NCI-H1930 (cell line): Measurements from ENCODE around the gene FIZ1.

Experiments
- DNase-seq, 2 experiments: peaks; one replicate each; lab custom pipeline; 2025; lab: John Stamatoyannopoulos, UW

The FIZ1 gene, protein sequence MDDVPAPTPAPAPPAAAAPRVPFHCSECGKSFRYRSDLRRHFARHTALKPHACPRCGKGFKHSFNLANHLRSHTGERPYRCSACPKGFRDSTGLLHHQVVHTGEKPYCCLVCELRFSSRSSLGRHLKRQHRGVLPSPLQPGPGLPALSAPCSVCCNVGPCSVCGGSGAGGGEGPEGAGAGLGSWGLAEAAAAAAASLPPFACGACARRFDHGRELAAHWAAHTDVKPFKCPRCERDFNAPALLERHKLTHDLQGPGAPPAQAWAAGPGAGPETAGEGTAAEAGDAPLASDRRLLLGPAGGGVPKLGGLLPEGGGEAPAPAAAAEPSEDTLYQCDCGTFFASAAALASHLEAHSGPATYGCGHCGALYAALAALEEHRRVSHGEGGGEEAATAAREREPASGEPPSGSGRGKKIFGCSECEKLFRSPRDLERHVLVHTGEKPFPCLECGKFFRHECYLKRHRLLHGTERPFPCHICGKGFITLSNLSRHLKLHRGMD

DNA sequence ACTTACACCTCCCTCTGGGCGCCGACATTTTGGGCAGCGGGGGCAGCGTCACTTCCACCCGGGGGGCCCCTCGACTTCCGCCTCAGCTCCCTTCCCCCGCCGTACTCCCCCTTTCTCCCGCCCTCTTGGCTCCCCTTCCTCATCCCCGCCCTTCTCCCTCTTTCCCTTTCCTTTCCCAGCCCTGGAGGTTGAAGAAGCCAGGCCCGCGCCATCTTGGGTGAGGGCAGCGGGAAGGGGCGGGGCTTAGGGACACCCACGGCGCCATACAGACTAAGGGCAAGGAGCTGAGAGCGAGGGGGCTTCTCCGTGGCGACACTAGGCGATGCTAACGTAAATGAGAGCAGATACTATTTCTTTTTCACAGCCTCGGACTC, at the start of gene FIZ1:
Gene FIZ1, minus strand, starts transcription at position 50 of the 374 bp plus-strand sequence. CDS start 1,652 bp downstream, outside the sequence.
- peak; percentile 99 to 100 for DNase-seq

DNA sequence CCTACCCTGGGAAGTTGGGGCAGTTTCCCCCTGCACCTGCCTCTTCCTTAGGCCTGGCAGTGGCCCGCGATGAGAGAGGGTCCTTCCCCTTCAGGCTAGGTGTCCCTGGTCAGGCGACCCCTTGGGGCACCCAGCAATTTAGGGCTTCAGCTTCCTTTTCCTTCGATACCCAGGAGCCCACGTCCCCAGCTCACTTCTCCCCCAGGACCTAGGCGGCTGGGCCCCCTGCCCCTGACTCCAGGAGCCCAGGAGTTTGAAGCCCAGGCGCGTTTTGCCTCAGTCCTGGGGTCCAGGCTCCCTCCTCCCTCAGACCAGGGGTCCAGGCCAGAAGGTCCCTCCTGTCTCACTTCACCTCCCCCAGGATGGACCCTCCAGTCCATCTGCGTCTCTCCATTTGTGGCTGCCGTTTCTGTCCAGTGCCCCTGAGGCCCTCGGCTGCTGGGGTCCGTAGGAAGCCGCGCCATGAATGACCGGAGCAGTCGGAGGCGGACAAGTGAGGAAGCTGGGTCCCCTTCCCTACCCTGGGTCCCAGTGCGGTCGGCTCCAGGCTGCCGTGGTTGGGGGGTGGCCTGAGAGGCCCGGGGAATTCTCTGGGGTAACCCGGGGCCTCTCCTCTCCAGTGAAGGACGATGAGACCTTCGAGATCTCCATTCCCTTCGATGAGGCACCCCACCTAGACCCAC, 49.4 kb upstream of the FIZ1 start:
- no peak for DNase-seq

GRCh38 chr19:55647732-55648584, 48.6 kb upstream of the FIZ1 start, which contains the start of gene CCDC106:
Gene CCDC106, plus strand, starts transcription at chr19:55648212. Its CDS starts 835 bp downstream, at chr19:55649047.
- peak; percentile 61 to 84 for DNase-seq

DNA sequence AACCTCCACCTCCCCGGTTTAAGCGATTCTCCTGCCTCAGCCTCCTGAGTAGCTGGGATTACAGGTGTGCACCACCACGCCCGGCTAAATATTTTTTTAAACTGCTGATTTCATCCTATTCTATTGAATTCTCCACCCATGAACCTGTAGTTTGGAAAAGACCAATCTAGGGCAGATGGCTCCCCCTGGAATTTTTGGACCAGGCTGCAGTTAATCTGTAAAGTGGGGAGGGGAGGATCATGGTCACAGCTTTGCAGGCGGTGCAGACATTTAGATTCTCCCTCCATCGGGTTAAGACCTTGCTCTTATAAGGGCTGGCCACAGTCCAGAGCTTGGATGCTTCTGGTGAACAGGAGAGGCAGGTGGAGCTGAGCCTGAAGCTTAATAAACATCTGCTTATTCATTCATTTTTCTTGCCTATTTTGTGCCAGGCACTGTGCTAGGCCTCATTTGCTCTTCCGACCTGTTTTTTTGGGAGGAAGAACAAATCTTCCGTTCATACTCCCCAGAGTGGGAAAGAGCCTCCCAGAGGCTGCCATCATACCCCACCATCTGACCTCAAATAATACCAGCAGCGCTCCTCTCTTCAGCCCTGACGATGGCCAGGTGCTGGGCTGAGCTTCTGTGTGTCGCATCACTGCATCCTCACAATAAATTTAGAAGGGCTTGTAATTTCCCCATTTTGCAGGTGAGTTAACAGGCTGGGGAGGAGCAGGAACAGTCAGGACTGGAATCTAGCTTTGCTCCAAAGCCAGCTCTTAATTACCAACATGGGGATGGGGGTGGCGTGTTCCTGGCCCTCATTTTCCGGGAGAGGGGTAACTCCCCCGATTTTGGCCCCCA, 47.8 kb upstream of the FIZ1 start:
- no peak for DNase-seq

DNA sequence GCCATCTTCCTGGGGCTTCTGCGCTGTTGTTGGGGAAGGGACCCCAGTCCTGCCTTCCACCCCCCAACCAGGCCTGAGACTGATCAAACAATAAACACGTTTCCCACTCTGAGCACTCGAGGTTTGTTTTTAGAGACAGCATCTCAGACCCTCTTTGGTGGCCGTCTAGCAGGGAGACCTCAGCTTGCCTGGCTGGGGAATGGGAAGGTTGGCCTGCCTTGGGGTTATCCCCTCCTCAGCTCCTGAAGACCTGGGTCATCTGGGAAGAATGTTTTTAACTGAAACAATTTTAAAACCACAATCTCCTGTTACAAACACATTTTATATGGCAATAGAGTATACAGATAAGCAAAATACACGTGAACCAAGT, 46.2 kb upstream of the FIZ1 start:
- DNase-seq: no peak

GRCh38 chr19:55644842-55645511, 45.7 kb upstream of the FIZ1 start:
- no peak for DNase-seq

GRCh38 chr19:55644191-55644833, 45.0 kb upstream of the FIZ1 start:
- no peak for DNase-seq

DNA sequence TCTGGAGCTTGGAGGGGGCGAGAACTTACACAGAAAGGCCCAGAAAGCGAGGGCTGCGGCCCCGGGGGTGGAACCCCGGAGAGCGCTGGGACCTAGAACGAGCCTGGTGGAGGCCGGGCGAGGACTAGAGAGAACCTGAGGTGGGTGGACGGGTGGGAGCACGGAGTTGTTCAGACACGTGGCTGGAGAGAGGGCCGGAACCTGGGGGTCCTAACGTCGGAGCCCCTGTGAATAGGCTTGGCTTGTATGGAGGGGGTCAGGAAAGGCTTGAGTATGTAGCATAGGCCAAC, 44.5 kb upstream of the FIZ1 start:
- no peak for DNase-seq

DNA sequence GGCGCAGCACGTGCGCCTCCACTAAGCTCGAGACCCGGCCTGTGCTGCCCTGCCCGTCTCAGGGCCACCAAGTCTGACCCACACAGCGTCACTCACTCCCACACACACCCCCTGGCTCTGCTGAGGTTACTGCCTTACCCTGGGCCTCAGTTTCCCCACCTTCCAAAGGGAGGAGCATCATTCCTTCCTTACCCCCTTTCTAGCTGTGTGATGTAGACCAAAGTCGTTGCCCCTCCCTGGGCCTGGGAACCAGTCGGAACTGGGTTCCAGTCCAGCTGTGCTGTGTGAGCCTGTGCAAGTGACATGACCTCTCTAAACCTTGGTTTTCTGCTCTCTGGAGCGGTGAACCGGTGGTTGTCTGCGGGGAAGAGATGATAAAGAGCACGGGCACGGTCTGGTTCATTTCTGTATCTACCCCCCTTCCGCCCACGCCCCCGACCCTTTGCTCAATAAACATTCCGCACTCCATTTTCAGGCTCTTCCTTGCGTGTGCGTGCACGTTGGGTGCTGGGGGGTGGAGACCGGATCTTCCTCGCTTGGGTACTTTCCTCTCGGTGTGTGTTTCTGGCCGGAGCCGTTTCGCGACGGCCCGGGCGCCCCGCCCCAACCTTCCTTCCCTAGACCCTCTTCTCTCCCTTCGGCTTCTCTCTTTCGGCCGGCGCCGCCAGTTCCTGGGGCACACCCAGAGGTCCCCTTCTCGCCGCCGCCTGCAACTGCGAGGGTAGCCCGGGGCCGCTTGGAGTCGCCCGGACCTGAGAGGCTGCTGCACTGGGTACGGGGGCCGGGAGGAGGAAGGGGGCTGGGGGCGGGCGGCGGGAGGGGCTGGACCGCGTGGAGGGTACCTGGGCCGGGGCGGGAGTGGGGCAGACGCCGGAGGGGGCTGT, 43.9 kb upstream of the FIZ1 start, which contains the start of gene ZNF581:
Gene ZNF581, plus strand, starts transcription at position 647 of the 884 bp plus-strand sequence. CDS start 923 bp downstream, outside the sequence.
- DNase-seq: peak; percentile 42 to 74

DNA sequence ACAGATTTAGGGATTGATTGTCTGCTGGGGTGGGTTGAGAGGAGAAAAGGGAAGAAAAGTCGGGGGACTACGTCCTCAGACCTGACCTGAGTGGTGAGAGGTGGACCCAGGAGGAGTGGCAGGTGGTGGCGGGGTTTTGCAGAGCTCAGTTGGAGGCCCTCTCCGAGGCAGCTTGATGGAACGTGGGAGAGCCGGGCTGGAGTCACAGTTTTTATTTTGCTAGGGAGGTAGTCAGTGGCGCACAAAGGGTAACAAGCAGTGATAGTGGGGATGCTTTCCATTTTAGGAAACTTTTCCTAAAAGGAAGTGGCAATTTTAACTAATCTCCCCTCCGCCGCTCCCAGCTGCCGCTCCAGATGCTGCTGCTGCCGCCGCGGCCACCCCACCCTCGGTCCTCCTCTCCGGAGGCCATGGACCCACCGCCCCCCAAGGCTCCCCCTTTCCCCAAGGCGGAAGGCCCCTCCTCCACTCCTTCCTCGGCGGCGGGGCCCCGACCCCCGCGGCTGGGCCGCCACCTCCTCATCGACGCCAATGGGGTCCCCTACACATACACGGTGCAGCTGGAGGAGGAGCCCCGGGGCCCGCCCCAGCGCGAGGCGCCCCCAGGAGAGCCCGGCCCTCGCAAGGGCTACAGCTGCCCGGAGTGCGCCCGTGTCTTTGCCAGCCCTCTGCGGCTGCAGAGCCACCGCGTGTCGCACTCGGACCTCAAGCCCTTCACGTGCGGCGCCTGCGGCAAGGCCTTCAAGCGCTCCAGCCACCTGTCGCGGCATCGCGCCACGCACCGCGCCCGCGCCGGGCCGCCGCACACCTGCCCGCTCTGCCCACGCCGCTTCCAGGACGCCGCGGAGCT, 43.1 kb upstream of the FIZ1 start:
- DNase-seq: no peak

DNA sequence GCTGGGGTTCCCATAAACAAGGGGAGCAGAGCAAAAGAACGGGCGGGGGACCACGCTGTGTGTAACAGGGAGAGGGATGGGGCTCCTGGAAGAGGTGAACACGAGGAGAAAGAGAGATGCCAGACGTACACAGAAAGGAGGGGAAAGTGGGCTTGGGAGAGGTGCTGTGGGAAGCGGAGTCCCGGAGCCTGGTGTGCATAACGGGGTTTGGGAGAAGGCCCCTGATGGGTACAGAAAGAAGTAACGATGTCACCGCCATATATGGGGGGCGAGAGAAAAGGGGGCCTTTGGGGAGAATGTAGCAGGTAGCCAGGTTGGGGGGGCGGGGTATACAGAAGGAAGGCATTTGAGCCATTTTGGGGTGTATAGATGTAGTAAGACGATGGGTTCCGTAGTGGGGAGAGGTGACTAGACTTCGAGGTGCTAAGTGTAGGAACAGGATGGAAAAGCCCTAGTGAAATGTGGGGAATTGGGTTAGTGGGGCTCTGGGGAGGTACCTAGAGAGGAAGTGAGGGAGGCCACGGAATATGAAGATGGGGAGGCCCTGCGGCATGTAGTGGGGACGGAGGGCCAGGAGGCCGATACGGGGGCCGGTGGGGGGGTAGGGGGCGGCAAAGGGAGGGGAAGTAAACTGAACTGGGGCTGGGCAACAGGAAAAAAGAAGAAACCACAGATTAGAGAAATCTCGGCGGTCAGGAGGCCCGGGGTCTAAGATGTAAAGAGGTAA, 42.3 kb upstream of the FIZ1 start:
- DNase-seq: no peak

GRCh38 chr19:55640577-55641425, 41.5 kb upstream of the FIZ1 start, which contains the start of gene ZNF580:
Gene ZNF580, plus strand, starts transcription at chr19:55641002. Its CDS starts 1,507 bp downstream, at chr19:55642509.
- DNase-seq: peak; percentile 61 to 78

DNA sequence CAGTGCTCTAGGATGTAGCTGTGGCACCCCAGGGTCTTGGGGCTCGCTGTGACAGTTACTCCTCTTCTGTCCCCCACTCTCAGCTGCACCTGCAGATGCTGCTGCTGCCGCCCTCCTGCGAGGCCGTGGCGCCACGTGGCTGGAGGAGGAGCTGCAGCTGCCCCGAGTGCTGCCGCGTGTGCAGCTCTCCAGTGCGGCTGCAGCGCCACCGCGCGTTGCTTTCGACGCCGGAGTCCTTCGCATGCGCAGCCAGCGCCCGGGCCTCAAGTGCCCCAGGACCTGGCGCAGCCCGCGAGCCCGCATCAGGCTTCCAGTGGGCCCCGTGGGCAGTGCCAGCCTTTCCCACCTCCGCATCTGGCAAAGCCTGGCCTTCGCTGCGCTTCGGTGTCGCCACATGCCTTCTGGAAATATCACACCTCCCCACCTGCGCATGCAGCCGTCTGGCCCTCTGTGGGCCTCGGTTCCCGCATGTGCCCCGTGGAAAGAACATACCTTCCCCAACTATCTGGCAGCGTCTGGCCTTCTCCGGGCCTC, 40.8 kb upstream of the FIZ1 start:
- DNase-seq: peak; percentile 82 to 86

- peak; percentile 33 to 38 for DNase-seq
These were observed 39.6 kb upstream of the FIZ1 start for GRCh38 chr19:55638864-55639359.

GRCh38 chr19:55637534-55637933, 38.2 kb upstream of the FIZ1 start:
- DNase-seq: no peak

GRCh38 chr19:55636723-55637122, 37.4 kb upstream of the FIZ1 start:
- no peak for DNase-seq
